Measurements from ENCODE around the gene CCR6.

CCR6 gene

GRCh38 chr6:167124753-167125152 is 1.9 kb downstream of the CCR6 start:
- H3K4me3 ChIP-seq (ENCODE audit: low read depth, low read length): no peak overlapping the region
- no peak for DNase-seq (ENCODE audit: low read depth, low spot score)
- CTCF ChIA-PET: no interaction called here
- POLR2A ChIA-PET: no interaction called here
- TF ChIP-seq, protein P1, sequence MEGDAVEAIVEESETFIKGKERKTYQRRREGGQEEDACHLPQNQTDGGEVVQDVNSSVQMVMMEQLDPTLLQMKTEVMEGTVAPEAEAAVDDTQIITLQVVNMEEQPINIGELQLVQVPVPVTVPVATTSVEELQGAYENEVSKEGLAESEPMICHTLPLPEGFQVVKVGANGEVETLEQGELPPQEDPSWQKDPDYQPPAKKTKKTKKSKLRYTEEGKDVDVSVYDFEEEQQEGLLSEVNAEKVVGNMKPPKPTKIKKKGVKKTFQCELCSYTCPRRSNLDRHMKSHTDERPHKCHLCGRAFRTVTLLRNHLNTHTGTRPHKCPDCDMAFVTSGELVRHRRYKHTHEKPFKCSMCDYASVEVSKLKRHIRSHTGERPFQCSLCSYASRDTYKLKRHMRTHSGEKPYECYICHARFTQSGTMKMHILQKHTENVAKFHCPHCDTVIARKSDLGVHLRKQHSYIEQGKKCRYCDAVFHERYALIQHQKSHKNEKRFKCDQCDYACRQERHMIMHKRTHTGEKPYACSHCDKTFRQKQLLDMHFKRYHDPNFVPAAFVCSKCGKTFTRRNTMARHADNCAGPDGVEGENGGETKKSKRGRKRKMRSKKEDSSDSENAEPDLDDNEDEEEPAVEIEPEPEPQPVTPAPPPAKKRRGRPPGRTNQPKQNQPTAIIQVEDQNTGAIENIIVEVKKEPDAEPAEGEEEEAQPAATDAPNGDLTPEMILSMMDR (IDR thresholded peaks at IDR 0.05; ENCODE audit: insufficient read depth, low read length, missing control alignments): no peak

DNA sequence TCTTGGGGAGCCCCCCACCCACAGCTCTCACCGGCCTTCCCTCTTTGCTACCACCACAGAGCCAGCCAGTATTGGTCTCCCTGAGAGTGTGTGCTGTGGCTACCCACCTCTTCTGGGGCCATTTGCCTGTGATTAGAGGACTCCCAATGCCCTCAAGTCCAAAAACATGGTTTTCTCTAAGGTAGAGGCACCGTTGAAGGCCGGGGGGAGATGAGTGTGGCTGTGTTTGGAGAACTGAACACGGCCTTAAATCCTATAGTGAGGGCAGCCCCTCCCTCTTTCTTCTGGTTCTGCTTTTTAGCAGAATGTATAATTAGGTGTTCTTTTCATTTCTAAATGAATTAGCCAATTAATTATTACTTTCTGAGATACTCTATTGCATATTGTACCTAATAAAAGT is 2.5 kb downstream of the CCR6 start:
- POLR2A ChIA-PET: no interaction called here
- DNase-seq (ENCODE audit: low read depth, low spot score): no peak
- TF ChIP-seq, protein P1 (IDR thresholded peaks at IDR 0.05; ENCODE audit: insufficient read depth, low read length, missing control alignments): no peak
- CTCF ChIA-PET: no interaction called here
- H3K4me3 ChIP-seq (ENCODE audit: low read depth, low read length): no peak overlapping the region

GRCh38 chr6:167125855-167126349 is 3.0 kb downstream of the CCR6 start:
- ChIA-PET POLR2A (no interaction called here), CTCF (no interaction called here)
- DNase-seq (ENCODE audit: low read depth, low spot score): no peak
- no peak overlapping the region for H3K4me3 ChIP-seq (ENCODE audit: low read depth, low read length)
- TF ChIP-seq, protein P1 (IDR thresholded peaks at IDR 0.05; ENCODE audit: insufficient read depth, low read length, missing control alignments): no peak

DNA sequence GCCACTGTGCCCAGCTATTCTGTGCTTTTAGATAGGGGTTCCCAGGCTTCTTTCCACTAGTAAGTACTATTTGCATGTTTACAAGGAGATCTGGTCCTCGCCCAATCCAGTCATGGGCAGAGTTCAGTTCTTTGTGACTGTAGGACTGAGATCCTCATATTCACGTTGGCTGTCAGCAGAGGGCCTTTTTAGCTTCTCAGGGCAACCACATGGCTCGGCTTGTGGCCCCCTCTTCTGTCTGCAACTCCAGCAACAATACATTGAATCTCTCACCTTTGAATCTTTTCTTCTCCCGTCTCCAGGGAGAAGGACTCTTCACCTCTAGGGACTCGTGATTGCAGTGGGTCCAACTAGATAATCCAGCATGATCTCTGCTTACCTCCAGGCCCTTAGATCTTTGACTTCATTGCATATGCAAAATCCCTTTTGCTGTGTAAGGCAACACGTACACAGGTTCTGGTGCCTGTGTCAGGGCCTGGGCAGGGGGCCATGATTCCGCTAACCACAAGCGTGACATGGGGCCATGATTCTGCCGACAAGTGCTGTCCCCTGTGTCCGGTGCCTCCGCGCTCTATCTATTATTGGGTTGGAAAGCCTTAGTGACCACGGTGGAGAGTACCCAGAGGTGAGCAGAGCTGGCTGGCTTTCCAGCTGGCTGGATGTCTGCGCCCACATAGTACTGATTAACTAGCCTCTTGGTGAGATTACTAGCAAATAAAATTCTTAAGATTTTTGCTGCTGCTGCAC is 5.1 kb downstream of the CCR6 start:
- H3K4me3 ChIP-seq (ENCODE audit: low read depth, low read length): no peak overlapping the region
- POLR2A ChIA-PET: no interaction called here
- CTCF ChIA-PET: no interaction called here
- no peak for DNase-seq (ENCODE audit: low read depth, low spot score)
- TF ChIP-seq, protein P1 (IDR thresholded peaks at IDR 0.05; ENCODE audit: insufficient read depth, low read length, missing control alignments): no peak

GRCh38 chr6:167129159-167129558 is 6.3 kb downstream of the CCR6 start:
- ChIA-PET CTCF (no interaction called here), POLR2A (no interaction called here)
- H3K4me3 ChIP-seq (ENCODE audit: low read depth, low read length): no peak overlapping the region
- DNase-seq (ENCODE audit: low read depth, low spot score): no peak
- TF ChIP-seq, protein P1 (IDR thresholded peaks at IDR 0.05; ENCODE audit: insufficient read depth, low read length, missing control alignments): no peak

DNA sequence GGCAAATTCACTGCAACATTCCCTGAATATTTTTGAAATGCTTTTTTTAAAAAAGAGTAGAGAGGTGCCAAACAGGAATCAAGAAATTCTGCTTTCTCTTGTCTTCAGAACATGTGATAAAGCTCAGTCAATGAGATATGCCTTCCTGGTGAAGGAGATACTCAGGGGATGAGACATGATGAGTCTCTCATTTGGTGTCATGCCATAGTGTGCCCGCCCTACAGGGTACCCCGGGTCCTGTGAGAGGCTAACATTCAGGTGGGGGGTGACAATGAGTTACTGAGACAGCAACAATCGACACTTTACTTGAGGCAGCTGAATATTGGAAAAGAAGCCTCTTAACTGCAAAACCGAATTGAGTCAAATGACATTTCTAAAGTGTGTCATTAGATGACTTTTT is 6.7 kb downstream of the CCR6 start:
- DNase-seq (ENCODE audit: low read depth, low spot score): no peak

More for the DNA sequence above, 6.7 kb downstream of the CCR6 start:
- TF ChIP-seq, protein P1 (IDR thresholded peaks at IDR 0.05; ENCODE audit: insufficient read depth, low read length, missing control alignments): no peak
- POLR2A ChIA-PET: no interaction called here
- CTCF ChIA-PET: no interaction called here
- no peak overlapping the region for H3K4me3 ChIP-seq (ENCODE audit: low read depth, low read length)
